ENCODE results near the gene APMAP. TPM values are rescaled to one million over a fixed set of nuclear protein-coding genes. Genes with fewer than 3 reads are reported as not detected.

Gene APMAP
- total and polyA plus RNA-seq, 10 donors, result 26.5 to 104 (median 65.3) TPM

DNA sequence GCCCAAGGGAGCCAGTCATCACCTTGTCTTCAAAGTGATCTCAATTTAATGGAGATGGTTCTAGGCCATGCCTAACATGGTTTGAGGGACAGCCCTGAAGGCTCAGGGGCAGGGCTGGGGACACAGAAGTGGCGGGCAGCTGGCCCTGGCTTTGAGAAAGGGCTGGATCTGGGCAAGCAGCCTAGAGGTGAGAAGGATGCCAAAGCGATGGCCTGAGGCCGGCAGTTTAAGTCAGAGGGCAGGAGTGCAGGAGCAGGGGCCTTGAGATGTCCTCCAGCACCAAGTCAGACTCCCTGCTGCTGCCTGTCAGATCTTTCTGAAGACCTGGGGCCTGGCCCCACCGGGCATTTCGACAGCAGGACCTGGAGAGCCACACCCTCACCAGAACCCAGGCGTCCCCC lies 28.4 kb upstream of the APMAP start:
- Histone ChIP-seq H3K4me3 (no peak overlapping the region), H3K27me3 (replicated peaks in 1 of 7) (no peaks in the 10 kb centered on the region), H3K27ac (no peak overlapping the region), H3K36me3 (peaks cover 0 to 98% (median 55%) of the 10 kb centered on the region in 6 donors), H3K4me1 (peaks cover 0 to 18% (median under 1%) of the 10 kb centered on the region in 6 donors), H3K9me3 (no peaks in the 10 kb centered on the region)
- 91 to 100% (median 94%) methylated on average over 4 to 6 of the region's 6 CpGs for WGBS, 5 donors
- intact Hi-C loops (cut with DNase I; ENCODE audit: low total_unique reads), result no loop called here
- peak; percentile 57 for DNase-seq
- no peak for TF ChIP-seq POLR2AphosphoS5 (IDR thresholded peaks at IDR 0.05)

DNA sequence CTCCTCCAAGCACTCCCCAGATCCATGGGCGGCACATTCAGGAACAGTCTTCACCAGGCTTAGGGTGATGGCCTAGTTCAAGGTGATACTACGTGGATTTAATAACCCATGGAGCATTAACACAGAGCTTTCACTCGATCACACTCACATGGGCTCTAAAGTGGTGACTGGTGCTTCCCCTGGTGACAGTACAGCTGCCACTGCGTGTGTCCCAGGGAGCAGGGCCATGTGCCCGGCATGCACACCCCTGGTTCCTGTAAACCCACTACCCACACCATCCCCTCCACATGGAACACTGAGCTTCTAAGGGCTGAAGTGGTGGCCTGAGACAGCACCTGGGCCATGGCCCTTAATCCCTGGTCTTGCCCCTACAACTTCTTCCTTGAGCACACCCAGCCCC lies 27.8 kb upstream of the APMAP start:
- DNase-seq, result no peak
- Histone ChIP-seq H3K4me1 (peaks cover 0 to 14% (median 0%) of the 10 kb centered on the region in 6 donors), H3K36me3 (peaks cover 0 to 98% (median 56%) of the 10 kb centered on the region in 6 donors), H3K27me3 (replicated peaks in 1 of 7) (no peaks in the 10 kb centered on the region), H3K27ac (no peak overlapping the region), H3K9me3 (no peaks in the 10 kb centered on the region), H3K4me3 (no peak overlapping the region)
- 92 to 100% (median 96%) methylated on average over 4 to 5 of the region's 5 CpGs for WGBS, 5 donors
- intact Hi-C loops (cut with DNase I; ENCODE audit: low total_unique reads), result no loop called here
- TF ChIP-seq, protein P1, sequence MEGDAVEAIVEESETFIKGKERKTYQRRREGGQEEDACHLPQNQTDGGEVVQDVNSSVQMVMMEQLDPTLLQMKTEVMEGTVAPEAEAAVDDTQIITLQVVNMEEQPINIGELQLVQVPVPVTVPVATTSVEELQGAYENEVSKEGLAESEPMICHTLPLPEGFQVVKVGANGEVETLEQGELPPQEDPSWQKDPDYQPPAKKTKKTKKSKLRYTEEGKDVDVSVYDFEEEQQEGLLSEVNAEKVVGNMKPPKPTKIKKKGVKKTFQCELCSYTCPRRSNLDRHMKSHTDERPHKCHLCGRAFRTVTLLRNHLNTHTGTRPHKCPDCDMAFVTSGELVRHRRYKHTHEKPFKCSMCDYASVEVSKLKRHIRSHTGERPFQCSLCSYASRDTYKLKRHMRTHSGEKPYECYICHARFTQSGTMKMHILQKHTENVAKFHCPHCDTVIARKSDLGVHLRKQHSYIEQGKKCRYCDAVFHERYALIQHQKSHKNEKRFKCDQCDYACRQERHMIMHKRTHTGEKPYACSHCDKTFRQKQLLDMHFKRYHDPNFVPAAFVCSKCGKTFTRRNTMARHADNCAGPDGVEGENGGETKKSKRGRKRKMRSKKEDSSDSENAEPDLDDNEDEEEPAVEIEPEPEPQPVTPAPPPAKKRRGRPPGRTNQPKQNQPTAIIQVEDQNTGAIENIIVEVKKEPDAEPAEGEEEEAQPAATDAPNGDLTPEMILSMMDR (IDR thresholded peaks at IDR 0.05 in 8 of 11, conservative IDR thresholded peaks at IDR 0.05 in 3 of 11), result no peak
- TF ChIP-seq POLR2AphosphoS5 (IDR thresholded peaks at IDR 0.05), result no peak
- TF ChIP-seq POLR2A (IDR thresholded peaks at IDR 0.05), result no peak

DNA sequence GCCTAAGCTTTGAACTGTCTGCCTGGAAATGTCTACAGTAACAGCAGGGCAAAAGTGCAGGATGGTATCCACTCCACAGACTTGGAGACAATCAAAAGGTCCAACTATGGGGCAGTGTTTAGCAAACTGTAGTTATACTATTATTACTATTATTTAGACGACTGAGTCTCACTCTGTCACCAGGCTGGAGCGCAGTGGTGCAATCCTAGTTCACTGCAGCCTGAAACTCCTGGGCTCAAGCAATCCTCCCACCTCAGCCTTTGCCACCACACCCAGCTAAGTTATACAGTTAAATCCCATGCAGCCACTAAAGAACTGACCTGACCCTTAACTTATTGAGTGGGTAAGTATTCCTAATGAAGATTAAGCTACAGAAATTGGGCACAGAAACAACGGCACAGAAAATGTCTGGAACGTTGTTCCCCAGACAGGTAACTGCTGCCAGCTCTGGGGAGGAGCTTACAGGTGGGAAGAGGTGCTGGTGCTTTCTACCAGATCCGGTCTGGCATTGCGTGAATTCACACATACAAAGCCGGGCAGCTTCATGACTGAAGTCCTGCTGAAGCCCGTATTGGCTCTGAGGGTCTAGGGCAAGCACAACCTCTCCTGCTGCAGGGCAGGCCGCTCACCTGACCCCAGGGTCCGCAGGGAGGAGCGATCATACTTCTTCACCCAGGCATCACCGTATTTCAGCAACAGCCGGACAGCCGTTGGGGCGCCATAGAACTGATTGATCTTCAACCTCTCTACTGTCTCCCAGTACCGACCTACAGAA lies 27.0 kb upstream of the APMAP start:
- no peak overlapping the region for H3K27ac ChIP-seq
- H3K4me3 ChIP-seq, result no peak overlapping the region
- intact Hi-C loops (cut with DNase I; ENCODE audit: low total_unique reads), result no loop called here
- peak; percentile 35 for DNase-seq
- peaks cover 0 to 13% (median 0%) of the 10 kb centered on the region in 6 donors for H3K4me1 ChIP-seq
- TF ChIP-seq POLR2A (IDR thresholded peaks at IDR 0.05) (no peak), POLR2AphosphoS5 (IDR thresholded peaks at IDR 0.05) (no peak)
- TF ChIP-seq, protein P1 (IDR thresholded peaks at IDR 0.05 in 8 of 11, conservative IDR thresholded peaks at IDR 0.05 in 3 of 11), result no peak
- 86 to 99% (median 94%) methylated on average over 16 of the region's 16 CpGs for WGBS, 5 donors
- no peaks in the 10 kb centered on the region for H3K27me3 ChIP-seq (replicated peaks in 1 of 7)
- H3K36me3 ChIP-seq, result peaks cover 0 to 99% (median 63%) of the 10 kb centered on the region in 6 donors
- no peaks in the 10 kb centered on the region for H3K9me3 ChIP-seq

DNA sequence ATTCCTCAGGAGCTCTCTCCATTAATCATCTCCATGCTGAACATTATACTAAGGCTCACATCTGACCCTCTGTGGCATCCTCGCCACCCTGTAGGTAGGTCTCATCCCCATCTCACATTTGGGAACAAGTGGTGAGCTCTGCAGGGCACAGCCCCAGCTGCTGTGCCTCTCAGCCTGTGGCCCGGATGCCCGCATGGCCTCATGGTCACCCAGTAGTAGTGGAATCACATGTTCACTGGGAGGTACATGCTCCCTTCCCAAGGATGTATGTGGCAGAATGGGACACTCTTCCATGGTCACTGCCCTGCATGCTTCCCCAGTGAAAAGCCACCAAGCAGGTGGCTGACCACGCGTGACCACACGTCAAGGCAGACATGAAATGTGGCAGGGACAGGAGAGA lies 26.3 kb upstream of the APMAP start:
- no peak for TF ChIP-seq POLR2AphosphoS5 (IDR thresholded peaks at IDR 0.05)
- TF ChIP-seq POLR2A (IDR thresholded peaks at IDR 0.05), result no peak
- TF ChIP-seq, protein P1 (IDR thresholded peaks at IDR 0.05 in 8 of 11, conservative IDR thresholded peaks at IDR 0.05 in 3 of 11), result no peak
- WGBS, 5 donors, result 83 to 98% (median 95%) methylated on average over 4 to 6 of the region's 6 CpGs
- H3K4me1 ChIP-seq, result peaks cover 0 to 7% (median 0%) of the 10 kb centered on the region in 6 donors
- peak; percentile 58 for DNase-seq
- no peaks in the 10 kb centered on the region for H3K27me3 ChIP-seq (replicated peaks in 1 of 7)
- intact Hi-C loops (cut with DNase I; ENCODE audit: low total_unique reads), result no loop called here
- H3K27ac ChIP-seq, result no peak overlapping the region
- H3K36me3 ChIP-seq, result peaks cover 0 to 100% (median 71%) of the 10 kb centered on the region in 6 donors
- H3K4me3 ChIP-seq, result no peak overlapping the region
- no peaks in the 10 kb centered on the region for H3K9me3 ChIP-seq
